ENCODE data around the gene UBE2Q1.

UBE2Q1 gene

DNA sequence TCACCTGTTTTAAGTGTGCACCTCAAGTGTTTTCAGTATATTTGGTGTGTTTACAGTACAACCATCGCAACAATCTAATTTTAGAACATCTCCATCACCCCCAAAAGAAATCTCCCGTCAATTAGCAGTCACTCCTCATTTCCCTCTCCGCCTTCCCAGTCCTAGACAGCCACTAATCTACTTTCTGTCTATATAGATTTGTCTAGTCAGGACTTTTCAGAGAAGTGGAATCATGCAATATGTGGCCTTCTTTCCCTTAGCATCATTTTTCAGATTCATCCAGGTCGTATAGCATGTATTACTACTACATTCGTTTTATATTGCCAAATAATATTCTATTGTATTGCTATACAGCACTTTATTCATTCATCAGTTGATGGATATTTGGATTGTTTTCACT lies 54.6 kb downstream of the UBE2Q1 start:
- no peak for DNase-seq (ENCODE audit: low read depth, low spot score)

DNA sequence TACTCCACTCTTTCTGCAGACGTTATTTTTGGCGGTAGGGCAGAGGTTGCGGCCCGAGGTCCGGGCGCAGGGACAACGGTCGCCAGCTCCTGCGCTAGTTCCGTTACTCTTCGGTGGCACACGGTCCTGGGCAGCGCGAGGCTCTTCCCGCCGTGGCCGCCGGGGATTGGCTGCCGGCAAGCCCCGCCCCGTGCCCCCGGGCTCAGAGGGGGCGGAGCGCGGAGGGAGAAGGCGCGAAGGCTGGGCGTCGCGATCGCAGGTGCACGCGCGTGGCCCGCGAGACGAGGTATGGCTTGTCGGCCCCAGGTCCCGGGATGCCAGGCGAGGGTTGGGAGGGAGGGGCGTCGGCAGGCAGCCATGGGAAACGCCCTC lies 55.7 kb downstream of the UBE2Q1 start:
- no peak for DNase-seq (ENCODE audit: low read depth, low spot score)

DNA sequence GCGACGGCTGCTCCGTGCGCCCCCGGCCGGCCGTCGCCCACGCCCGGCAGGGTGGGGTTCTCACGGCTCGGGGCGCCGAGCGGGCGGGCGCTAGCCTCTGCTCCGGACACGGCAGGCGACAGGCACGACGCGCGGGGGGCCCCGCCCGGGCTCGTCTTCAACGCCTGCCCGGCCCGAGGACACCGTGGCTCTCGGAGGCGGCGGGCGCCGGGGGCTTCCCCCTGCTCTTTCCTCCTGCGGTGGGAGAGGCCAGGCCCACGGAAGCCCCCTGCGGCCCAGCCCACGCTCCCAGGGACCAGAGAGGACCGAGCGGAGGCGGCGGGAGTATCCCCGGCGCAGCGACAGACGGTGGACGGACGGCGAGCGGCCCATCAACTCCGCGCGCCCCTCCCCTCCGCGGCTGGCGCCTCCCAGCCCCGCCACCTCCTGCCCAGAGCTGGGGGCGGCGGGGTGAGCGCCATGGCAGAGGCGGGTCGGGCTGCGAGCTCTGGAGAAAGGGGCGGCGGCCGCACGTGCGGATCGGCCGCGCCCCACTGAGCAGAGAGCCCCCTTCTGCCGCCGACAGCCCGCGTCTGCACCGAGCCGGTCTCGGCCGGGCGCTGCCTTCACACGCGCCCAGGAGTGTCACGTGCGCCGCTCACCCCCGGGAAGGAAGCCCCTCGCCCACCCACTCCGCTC lies 56.3 kb downstream of the UBE2Q1 start, which contains the start of the genes SHE and TDRD10:
SHE (minus strand) TSS at position 347 of the 678 bp plus-strand sequence. CDS start 386 bp downstream, outside the sequence.
TDRD10 (plus strand) TSS at position 154 of the 678 bp plus-strand sequence. CDS start 4,685 bp downstream, outside the sequence.
- DNase-seq (ENCODE audit: low read depth, low spot score) = no peak

- DNase-seq (ENCODE audit: low read depth, low spot score) = no peak
Observed at GRCh38 chr1:154501423-154502065, 56.9 kb downstream of the UBE2Q1 start.

- DNase-seq (ENCODE audit: low read depth, low spot score) = no peak
Observed at GRCh38 chr1:154500533-154500932, 57.9 kb downstream of the UBE2Q1 start.

- no peak for DNase-seq (ENCODE audit: low read depth, low spot score)
Observed at GRCh38 chr1:154499446-154499845, 59.0 kb downstream of the UBE2Q1 start.

All from brain pericyte (primary cell).